Measurements from ENCODE around the gene ZNF628.

DNA sequence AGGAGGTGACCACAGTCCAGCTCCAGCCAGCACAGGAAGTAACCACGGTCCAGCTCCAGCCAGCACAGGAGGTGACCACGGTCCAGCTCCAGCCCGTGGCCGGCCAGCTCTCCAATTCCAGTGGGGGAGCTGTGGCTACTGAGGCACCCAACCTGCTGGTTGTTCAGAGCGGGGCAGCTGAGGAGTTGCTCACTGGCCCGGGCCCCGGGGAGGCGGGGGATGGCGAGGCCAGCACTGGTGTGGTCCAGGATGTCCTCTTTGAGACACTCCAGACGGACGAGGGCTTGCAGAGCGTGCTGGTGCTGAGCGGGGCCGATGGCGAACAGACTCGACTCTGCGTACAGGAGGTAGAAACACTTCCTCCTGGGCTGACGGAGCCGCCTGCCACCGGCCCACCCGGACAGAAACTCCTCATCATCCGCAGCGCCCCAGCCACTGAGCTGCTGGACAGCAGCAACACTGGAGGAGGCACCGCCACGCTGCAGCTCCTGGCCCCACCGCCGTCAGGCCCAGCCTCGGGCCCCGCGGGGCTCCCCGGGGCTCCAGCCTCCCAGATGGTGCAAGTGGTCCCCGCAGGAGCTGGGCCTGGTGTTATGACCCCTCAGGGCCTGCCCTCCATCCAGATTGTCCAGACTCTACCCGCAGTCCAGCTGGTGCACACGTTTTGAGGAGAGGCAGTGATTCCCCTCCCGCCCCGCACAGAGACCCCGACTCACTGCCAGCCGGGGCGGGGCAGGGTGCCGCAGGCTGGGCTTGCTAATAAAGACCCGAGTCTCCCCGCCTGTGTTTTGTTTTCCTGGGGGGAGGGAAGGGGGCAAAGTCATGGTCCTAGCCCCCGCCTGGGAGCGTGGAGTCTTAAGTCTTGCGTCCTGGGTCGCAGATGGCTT, 7.5 kb downstream of the ZNF628 start:
- TF ChIP-seq, protein P1, sequence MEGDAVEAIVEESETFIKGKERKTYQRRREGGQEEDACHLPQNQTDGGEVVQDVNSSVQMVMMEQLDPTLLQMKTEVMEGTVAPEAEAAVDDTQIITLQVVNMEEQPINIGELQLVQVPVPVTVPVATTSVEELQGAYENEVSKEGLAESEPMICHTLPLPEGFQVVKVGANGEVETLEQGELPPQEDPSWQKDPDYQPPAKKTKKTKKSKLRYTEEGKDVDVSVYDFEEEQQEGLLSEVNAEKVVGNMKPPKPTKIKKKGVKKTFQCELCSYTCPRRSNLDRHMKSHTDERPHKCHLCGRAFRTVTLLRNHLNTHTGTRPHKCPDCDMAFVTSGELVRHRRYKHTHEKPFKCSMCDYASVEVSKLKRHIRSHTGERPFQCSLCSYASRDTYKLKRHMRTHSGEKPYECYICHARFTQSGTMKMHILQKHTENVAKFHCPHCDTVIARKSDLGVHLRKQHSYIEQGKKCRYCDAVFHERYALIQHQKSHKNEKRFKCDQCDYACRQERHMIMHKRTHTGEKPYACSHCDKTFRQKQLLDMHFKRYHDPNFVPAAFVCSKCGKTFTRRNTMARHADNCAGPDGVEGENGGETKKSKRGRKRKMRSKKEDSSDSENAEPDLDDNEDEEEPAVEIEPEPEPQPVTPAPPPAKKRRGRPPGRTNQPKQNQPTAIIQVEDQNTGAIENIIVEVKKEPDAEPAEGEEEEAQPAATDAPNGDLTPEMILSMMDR (IDR thresholded peaks at IDR 0.05): no peak
- TF ChIP-seq POLR2A (IDR thresholded peaks at IDR 0.05): no peak
